Stomach smooth muscle (tissue), 2 donors: Measurements from ENCODE around the gene NSF.

Source experiments
- H3K27ac ChIP-seq: one replicate; pipeline ENCODE4 v1.7.0; 2013; ENCODE audit warnings: mild to moderate bottlenecking, low read length, inconsistent platforms
- H3K27me3 ChIP-seq, 2 donors: one replicate each; pipeline ENCODE4 v1.7.0; 2013; ENCODE audit warnings: low read length in 2 of 2; ENCODE audit not compliant: insufficient read depth in 2 of 2, control insufficient read depth in 1 of 2
- H3K36me3 ChIP-seq, 2 donors: one replicate each; pipeline ENCODE4 v1.7.0; 2013; ENCODE audit warnings: low read length in 2 of 2; ENCODE audit not compliant: control insufficient read depth in 2 of 2, insufficient read depth in 2 of 2
- H3K4me1 ChIP-seq: one replicate; pipeline ENCODE4 v1.7.0; 2013; ENCODE audit warnings: low read length; ENCODE audit not compliant: control insufficient read depth, insufficient read depth
- H3K4me3 ChIP-seq, 2 donors: one replicate each; pipeline ENCODE4 v1.7.0; 2013; ENCODE audit warnings: low read length in 2 of 2
- H3K9ac ChIP-seq, 2 donors: one replicate each; pipeline ENCODE4 v1.7.0; 2013; ENCODE audit warnings: low read length in 2 of 2, mild to moderate bottlenecking in 1 of 2
- H3K9me3 ChIP-seq, 2 donors: one replicate each; pipeline ENCODE4 v1.7.0; 2013; ENCODE audit warnings: low read length in 2 of 2; ENCODE audit not compliant: control insufficient read depth in 2 of 2
- donor health status: healthy.
- donor health status: Pancreatic carcinoma.

NSF gene

GRCh38 chr17:46776298-46777005, 186.0 kb downstream of the NSF start:
- Histone ChIP-seq H3K36me3 (no peaks in the 10 kb centered on the region), H3K27ac (no peak overlapping the region), H3K4me3 (no peak overlapping the region), H3K9me3 (no peaks in the 10 kb centered on the region), H3K4me1 (peaks cover 7% of the 10 kb centered on the region), H3K9ac (no peak overlapping the region), H3K27me3 (peaks cover 2 to 4% of the 10 kb centered on the region in 2 donors)

- Histone ChIP-seq H3K4me1 (no peaks in the 10 kb centered on the region), H3K4me3 (no peak overlapping the region), H3K36me3 (no peaks in the 10 kb centered on the region), H3K9ac (no peak overlapping the region), H3K27me3 (peaks cover 0 to 4% of the 10 kb centered on the region in 2 donors), H3K27ac (no peak overlapping the region), H3K9me3 (no peaks in the 10 kb centered on the region)
Observed at GRCh38 chr17:46777943-46778915, 187.8 kb downstream of the NSF start.

- Histone ChIP-seq H3K4me3 (no peak overlapping the region), H3K9me3 (no peaks in the 10 kb centered on the region), H3K27ac (no peak overlapping the region), H3K36me3 (no peaks in the 10 kb centered on the region), H3K4me1 (no peaks in the 10 kb centered on the region), H3K27me3 (peaks cover 0 to 4% of the 10 kb centered on the region in 2 donors), H3K9ac (no peak overlapping the region)
Observed at GRCh38 chr17:46780003-46780373, 189.5 kb downstream of the NSF start.

GRCh38 chr17:46782250-46782953, 191.9 kb downstream of the NSF start:
- Histone ChIP-seq H3K36me3 (no peaks in the 10 kb centered on the region), H3K4me3 (no peak overlapping the region), H3K4me1 (no peaks in the 10 kb centered on the region), H3K9me3 (no peaks in the 10 kb centered on the region), H3K27ac (no peak overlapping the region), H3K9ac (no peak overlapping the region), H3K27me3 (peaks cover 0 to 4% of the 10 kb centered on the region in 2 donors)

GRCh38 chr17:46783031-46783593, 192.6 kb downstream of the NSF start:
- Histone ChIP-seq H3K27ac (no peak overlapping the region), H3K9me3 (no peaks in the 10 kb centered on the region), H3K27me3 (peaks cover 0 to 4% of the 10 kb centered on the region in 2 donors), H3K4me3 (no peak overlapping the region), H3K9ac (no peak overlapping the region), H3K4me1 (no peaks in the 10 kb centered on the region), H3K36me3 (no peaks in the 10 kb centered on the region)

- no peaks in the 10 kb centered on the region for H3K4me1 ChIP-seq
- H3K27ac ChIP-seq: no peak overlapping the region
- no peaks in the 10 kb centered on the region for H3K9me3 ChIP-seq
- no peak overlapping the region for H3K4me3 ChIP-seq
- H3K36me3 ChIP-seq: no peaks in the 10 kb centered on the region
- no peak overlapping the region for H3K9ac ChIP-seq
- peaks cover 0 to 6% of the 10 kb centered on the region in 2 donors for H3K27me3 ChIP-seq
Observed at GRCh38 chr17:46785696-46786095, 195.2 kb downstream of the NSF start.

GRCh38 chr17:46787478-46787877, 197.0 kb downstream of the NSF start:
- Histone ChIP-seq H3K9ac (no peak overlapping the region), H3K9me3 (no peaks in the 10 kb centered on the region), H3K36me3 (no peaks in the 10 kb centered on the region), H3K4me3 (no peak overlapping the region), H3K27me3 (peaks cover 0 to 8% of the 10 kb centered on the region in 2 donors), H3K27ac (no peak overlapping the region), H3K4me1 (no peaks in the 10 kb centered on the region)

GRCh38 chr17:46788300-46788699, 197.8 kb downstream of the NSF start:
- Histone ChIP-seq H3K4me3 (no peak overlapping the region), H3K9ac (no peak overlapping the region), H3K27ac (no peak overlapping the region), H3K36me3 (no peaks in the 10 kb centered on the region), H3K9me3 (no peaks in the 10 kb centered on the region), H3K27me3 (peaks cover 0 to 9% of the 10 kb centered on the region in 2 donors), H3K4me1 (no peaks in the 10 kb centered on the region)

- H3K36me3 ChIP-seq: no peaks in the 10 kb centered on the region
- no peaks in the 10 kb centered on the region for H3K9me3 ChIP-seq
- H3K4me3 ChIP-seq: no peak overlapping the region
- H3K9ac ChIP-seq: no peak overlapping the region
- no peaks in the 10 kb centered on the region for H3K4me1 ChIP-seq
- peaks cover 0 to 9% of the 10 kb centered on the region in 2 donors for H3K27me3 ChIP-seq
- H3K27ac ChIP-seq: no peak overlapping the region
Observed at GRCh38 chr17:46788796-46789195, 198.3 kb downstream of the NSF start.

- Histone ChIP-seq H3K9ac (no peak overlapping the region), H3K27me3 (peaks cover 0 to 15% of the 10 kb centered on the region in 2 donors), H3K27ac (no peak overlapping the region), H3K9me3 (no peaks in the 10 kb centered on the region), H3K4me3 (no peak overlapping the region), H3K4me1 (no peaks in the 10 kb centered on the region), H3K36me3 (no peaks in the 10 kb centered on the region)
Observed at GRCh38 chr17:46789610-46790009, 199.1 kb downstream of the NSF start.
